Ishikawa (cell line): ENCODE results near the gene ST8SIA2.

Experiments
- CEBPB ChIP-seq: IDR thresholded peaks from 2 replicates; pipeline ENCODE4 v1.6.1; 2012
- CREB1 ChIP-seq: IDR thresholded peaks from 2 replicates; pipeline ENCODE4 v1.6.1; 2012; ENCODE audit warnings: low read depth
- EGR1 ChIP-seq: IDR thresholded peaks from 2 replicates; pipeline ENCODE4 v1.6.1; 2012
- EP300 ChIP-seq: IDR thresholded peaks from 2 replicates; pipeline ENCODE4 v1.6.1; 2012; ENCODE audit warnings: borderline replicate concordance
- FOXM1 ChIP-seq: IDR thresholded peaks from 2 replicates; pipeline ENCODE4 v1.6.1; 2012; ENCODE audit warnings: low read depth, borderline replicate concordance
- MAX ChIP-seq: IDR thresholded peaks from 2 replicates; pipeline ENCODE4 v1.6.1; 2012
- NFIC ChIP-seq: IDR thresholded peaks from 2 replicates; pipeline ENCODE4 v1.6.1; 2012
- RAD21 ChIP-seq: IDR thresholded peaks from 2 replicates; pipeline ENCODE4 v1.6.1; 2012; ENCODE audit warnings: low read depth
- REST ChIP-seq: IDR thresholded peaks from 2 replicates; pipeline ENCODE4 v1.6.1; 2012; ENCODE audit warnings: low read depth, mild to moderate bottlenecking
- TAF1 ChIP-seq: IDR thresholded peaks from 2 replicates; pipeline ENCODE4 v1.6.1; 2012; ENCODE audit warnings: low read depth, mild to moderate bottlenecking
- TCF12 ChIP-seq: IDR thresholded peaks from 2 replicates; pipeline ENCODE4 v1.6.1; 2012; ENCODE audit warnings: low read depth
- TEAD4 ChIP-seq: IDR thresholded peaks from 2 replicates; pipeline ENCODE4 v1.6.1; 2012
- USF1 ChIP-seq: IDR thresholded peaks from 2 replicates; pipeline ENCODE4 v1.6.1; 2012
- YY1 ChIP-seq: IDR thresholded peaks from 2 replicates; pipeline ENCODE4 v1.6.1; 2012; ENCODE audit warnings: low read depth
- ZBTB7A ChIP-seq: IDR thresholded peaks from 2 replicates; pipeline ENCODE4 v1.6.1; 2012; ENCODE audit warnings: low read depth

Gene ST8SIA2

GRCh38 chr15:92383519-92384324 is 10.0 kb upstream of the ST8SIA2 start:
- TF ChIP-seq TEAD4 (no peak), EP300 (no peak), RAD21 (peak; percentile 48), REST (no peak), TAF1 (no peak), CEBPB (no peak)

GRCh38 chr15:92384381-92384780 is 9.3 kb upstream of the ST8SIA2 start:
- TF ChIP-seq USF1 (no peak), MAX (no peak), TEAD4 (no peak), TCF12 (no peak), FOXM1 (no peak), CEBPB (no peak), NFIC (no peak), YY1 (no peak), EGR1 (no peak), EP300 (no peak), CREB1 (no peak), RAD21 (no peak), TAF1 (no peak), REST (no peak), ZBTB7A (no peak)

- no peak for TF ChIP-seq EGR1
- TF ChIP-seq TEAD4: no peak
- no peak for TF ChIP-seq CEBPB
- no peak for TF ChIP-seq YY1
- TF ChIP-seq MAX: no peak
- TF ChIP-seq CREB1: no peak
- TF ChIP-seq FOXM1: no peak
- no peak for TF ChIP-seq NFIC
- no peak for TF ChIP-seq EP300
- TF ChIP-seq REST: no peak
- TF ChIP-seq TAF1: no peak
- TF ChIP-seq TCF12: no peak
- no peak for TF ChIP-seq RAD21
- TF ChIP-seq USF1: no peak
- TF ChIP-seq ZBTB7A: no peak
Observed at GRCh38 chr15:92385096-92385495, 8.6 kb upstream of the ST8SIA2 start.

- no peak for TF ChIP-seq TCF12
- TF ChIP-seq RAD21: peak; percentile 35
Observed at GRCh38 chr15:92391640-92392039, 2.0 kb upstream of the ST8SIA2 start.

GRCh38 chr15:92392462-92392861 is 1.2 kb upstream of the ST8SIA2 start:
- TF ChIP-seq NFIC (no peak), USF1 (no peak), ZBTB7A (no peak), YY1 (no peak), TAF1 (no peak), MAX (no peak), CEBPB (no peak), REST (no peak), CREB1 (no peak), FOXM1 (no peak), EGR1 (no peak)
